PC-3 (cell line): ENCODE data around the gene PANK4. TPM values are rescaled to one million over a fixed set of nuclear protein-coding genes. Genes with fewer than 3 reads are reported as not detected.
A peak's percentile ranks its signal among the peaks of the same experiment; 100 is the strongest.

Source experiments
- ATAC-seq: fragments of 200-7000 bp; cut with Tn5 transposase; 2 replicates; pipeline ENCODE4 v1.9.1; 2020; ENCODE audit warnings: mild to moderate bottlenecking, moderate library complexity
- BruUV-seq: library from RNA; stranded (reverse); fragments of 400-500 nt; replicated peaks from 2 replicates; lab custom pipeline; 2021; lab: Mats Ljungman, UMichigan
- CTCF ChIA-PET: fragments of 300-600 bp; sonication (Branson Sonifier 250); formaldehyde crosslinking; loops from one replicate; lab custom pipeline; 2022; ENCODE audit warnings: antibody characterized with exemption; lab: Charles Lee
- POLR2A ChIA-PET: fragments of 300-600 bp; sonication (Branson Sonifier 250); formaldehyde crosslinking; loops from one replicate; lab custom pipeline; 2022; ENCODE audit warnings: antibody characterized with exemption; ENCODE audit not compliant: unreplicated experiment; lab: Charles Lee
- DNase-seq: peaks from one replicate; pipeline ENCODE4 v3.0.0-alpha.2; 2015
- H2AFZ ChIP-seq: fragments of 300-600 bp; sonication (generic); 2 replicates; pipeline ENCODE4 v1.6.0; 2016; ENCODE audit warnings: antibody characterized with exemption, low read length
- H3F3A ChIP-seq: fragments of 300-600 bp; sonication (generic); one replicate; pipeline ENCODE4 v1.6.0; 2017; ENCODE audit warnings: antibody characterized with exemption, low read length, control low read depth, mild to moderate bottlenecking; ENCODE audit not compliant: unreplicated experiment
- H3K27ac ChIP-seq: fragments of 300-600 bp; sonication (generic); 2 replicates; pipeline ENCODE4 v1.5.1; 2016; ENCODE audit warnings: mild to moderate bottlenecking, low read length
- H3K27me3 ChIP-seq: fragments of 300-600 bp; sonication (generic); 2 replicates; pipeline ENCODE4 v1.6.1; 2016; ENCODE audit warnings: low read length, mixed read lengths
- H3K36me3 ChIP-seq: fragments of 300-600 bp; sonication (generic); 2 replicates; pipeline ENCODE4 v1.6.1; 2016; ENCODE audit warnings: low read depth, mixed run types, low read length, mixed read lengths
- H3K4me1 ChIP-seq: fragments of 300-600 bp; sonication (generic); 2 replicates; pipeline ENCODE4 v1.5.1; 2016; ENCODE audit warnings: low read length; ENCODE audit not compliant: insufficient read depth
- H3K4me2 ChIP-seq: fragments of 300-600 bp; sonication (generic); 2 replicates; pipeline ENCODE4 v1.6.0; 2016; ENCODE audit warnings: low read length
- H3K4me3 ChIP-seq: fragments of 300-600 bp; sonication (generic); 2 replicates; pipeline ENCODE4 v1.5.1; 2016; ENCODE audit warnings: mild to moderate bottlenecking, low read length, mixed read lengths
- H3K79me2 ChIP-seq: fragments of 300-600 bp; sonication (generic); 2 replicates; pipeline ENCODE4 v1.6.1; 2017; ENCODE audit warnings: low read length, mixed read lengths
- H3K9ac ChIP-seq: fragments of 300-600 bp; sonication (generic); 2 replicates; pipeline ENCODE4 v1.6.0; 2016; ENCODE audit warnings: mild to moderate bottlenecking, low read length
- H3K9me2 ChIP-seq: fragments of 300-600 bp; sonication (generic); replicated peaks from 2 replicates; pipeline ENCODE4 v1.6.1; 2016; ENCODE audit warnings: mixed run types, low read length, mixed read lengths
- H3K9me3 ChIP-seq: fragments of 300-600 bp; sonication (generic); 2 replicates; pipeline ENCODE4 v1.6.1; 2016; ENCODE audit warnings: low read length, mixed read lengths
- H4K20me1 ChIP-seq: fragments of 300-600 bp; sonication (generic); 2 replicates; pipeline ENCODE4 v1.6.1; 2016; ENCODE audit warnings: low read length, mixed read lengths
- CTCF ChIP-seq: fragments of 300-600 bp; sonication (generic); conservative IDR thresholded peaks from 2 replicates; pipeline ENCODE4 v1.5.1; 2017; ENCODE audit warnings: antibody characterized with exemption, low read depth, mild to moderate bottlenecking, low read length
- EZH2 ChIP-seq: fragments of 300-600 bp; sonication (generic); IDR thresholded peaks from one replicate; pipeline ENCODE4 v1.6.1; 2017; ENCODE audit warnings: antibody characterized with exemption, mild to moderate bottlenecking, low read length; ENCODE audit not compliant: unreplicated experiment
- EZH2phosphoT487 ChIP-seq: fragments of 300-600 bp; sonication (generic); IDR thresholded peaks from 2 replicates; pipeline ENCODE4 v1.6.1; 2018; ENCODE audit warnings: mild to moderate bottlenecking, antibody characterized with exemption, low read length, borderline replicate concordance
- intact Hi-C: fragments of 100-400 bp; cut with micrococcal nuclease; formaldehyde crosslinking; loops from 2 replicates; pipeline ENCODE4 v1.9.0; 2023
- total RNA-seq: library from RNA; depleted of rRNA; stranded (reverse); fragments of >200 nt; gene quantifications from 2 replicates; pipeline ENCODE4 v1.2.3, GENCODE V29; 2014

PANK4 gene
- total RNA-seq, 1 experiment from 2014 or later: 69.4 TPM

GRCh38 chr1:2558420-2558819 lies 32.0 kb upstream of the PANK4 start:
- Histone ChIP-seq H3K79me2 (no peaks in the 10 kb centered on the region), H3K27me3 (no peaks in the 10 kb centered on the region), H3K4me1 (peaks cover 15% of the 10 kb centered on the region), H4K20me1 (no peaks in the 10 kb centered on the region), H3F3A (no peaks in the 10 kb centered on the region), H2AFZ (no peak overlapping the region), H3K27ac (no peak overlapping the region), H3K4me3 (no peak overlapping the region), H3K9me3 (no peaks in the 10 kb centered on the region), H3K4me2 (no peak overlapping the region), H3K36me3 (no peaks in the 10 kb centered on the region), H3K9ac (no peak overlapping the region), H3K9me2 (no peaks in the 10 kb centered on the region)
- intact Hi-C loops: no loop called here
- POLR2A ChIA-PET: no interaction called here
- TF ChIP-seq EZH2phosphoT487 (no peak), CTCF (no peak), EZH2 (no peak)
- DNase-seq: no peak
- CTCF ChIA-PET: no interaction called here
- no peak for ATAC-seq
- BruUV-seq: no TSS peak

GRCh38 chr1:2557482-2558400 lies 31.3 kb upstream of the PANK4 start:
- TF ChIP-seq EZH2 (no peak), CTCF (no peak), EZH2phosphoT487 (no peak)
- Histone ChIP-seq H3K36me3 (no peaks in the 10 kb centered on the region), H3K4me2 (peak overlapping the region; percentile 97; the same call in 1 of the 2 replicates), H2AFZ (no peak overlapping the region), H3K9ac (no peak overlapping the region), H3K79me2 (no peaks in the 10 kb centered on the region), H3F3A (no peaks in the 10 kb centered on the region), H3K9me2 (no peaks in the 10 kb centered on the region), H3K27me3 (no peaks in the 10 kb centered on the region), H3K9me3 (no peaks in the 10 kb centered on the region), H3K27ac (no peak overlapping the region), H3K4me3 (no peak overlapping the region), H3K4me1 (peaks cover 15% of the 10 kb centered on the region), H4K20me1 (no peaks in the 10 kb centered on the region)
- POLR2A ChIA-PET: no interaction called here
- CTCF ChIA-PET: interaction anchor here (0.6 kb wide), 1 partner anchor 920 kb away, joined by 6 read pairs; no protein-coding TSS in a partner anchor
- ATAC-seq: no peak
- BruUV-seq: no TSS peak
- intact Hi-C loops: no loop called here
- DNase-seq: no peak
